Sigmoid colon (tissue), 3 donors: ENCODE results near the gene LDLRAD4.

Experiments
- POLR2A ChIP-seq, 2 donors: fragments of 450-650 bp; IDR thresholded peaks; one replicate each; pipeline ENCODE4 v1.6.1; 2016; ENCODE audit warnings: antibody characterized with exemption in 2 of 2, mild to moderate bottlenecking in 2 of 2, moderate library complexity in 2 of 2
- TF ChIP-seq, protein P1 (sequence below), 4 experiments: fragments of 450-650 bp in 3 of 4; fragments of 200-600 bp in 1 of 4; IDR thresholded peaks; one replicate each; pipeline ENCODE4 v1.5.1; 2016 to 2019; ENCODE audit warnings: antibody characterized with exemption in 4 of 4, mild to moderate bottlenecking in 3 of 4, moderate library complexity in 2 of 4

GRCh38 chr18:13308369-13308768, 89.8 kb downstream of the LDLRAD4 start:
- TF ChIP-seq, protein P1, sequence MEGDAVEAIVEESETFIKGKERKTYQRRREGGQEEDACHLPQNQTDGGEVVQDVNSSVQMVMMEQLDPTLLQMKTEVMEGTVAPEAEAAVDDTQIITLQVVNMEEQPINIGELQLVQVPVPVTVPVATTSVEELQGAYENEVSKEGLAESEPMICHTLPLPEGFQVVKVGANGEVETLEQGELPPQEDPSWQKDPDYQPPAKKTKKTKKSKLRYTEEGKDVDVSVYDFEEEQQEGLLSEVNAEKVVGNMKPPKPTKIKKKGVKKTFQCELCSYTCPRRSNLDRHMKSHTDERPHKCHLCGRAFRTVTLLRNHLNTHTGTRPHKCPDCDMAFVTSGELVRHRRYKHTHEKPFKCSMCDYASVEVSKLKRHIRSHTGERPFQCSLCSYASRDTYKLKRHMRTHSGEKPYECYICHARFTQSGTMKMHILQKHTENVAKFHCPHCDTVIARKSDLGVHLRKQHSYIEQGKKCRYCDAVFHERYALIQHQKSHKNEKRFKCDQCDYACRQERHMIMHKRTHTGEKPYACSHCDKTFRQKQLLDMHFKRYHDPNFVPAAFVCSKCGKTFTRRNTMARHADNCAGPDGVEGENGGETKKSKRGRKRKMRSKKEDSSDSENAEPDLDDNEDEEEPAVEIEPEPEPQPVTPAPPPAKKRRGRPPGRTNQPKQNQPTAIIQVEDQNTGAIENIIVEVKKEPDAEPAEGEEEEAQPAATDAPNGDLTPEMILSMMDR (IDR thresholded peaks at IDR 0.05): no peak
- TF ChIP-seq POLR2A (IDR thresholded peaks at IDR 0.05): no peak
